OCI-LY1 (cell line): Measurements from ENCODE around the gene TMEM132A.

Experiments
- H2AFZ ChIP-seq: fragments of 200-600 bp; sonication (generic), shearing (Covaris generic); 2 replicates; pipeline ENCODE4 v1.6.0; 2014; ENCODE audit warnings: antibody characterized with exemption, mild to moderate bottlenecking, low read length
- H3F3A ChIP-seq: fragments of 200-600 bp; sonication (generic), shearing (Covaris generic); 2 replicates; pipeline ENCODE4 v1.6.0; 2014; ENCODE audit warnings: mild to moderate bottlenecking, antibody characterized with exemption, low read length, moderate library complexity; ENCODE audit not compliant: insufficient read depth
- H3K27ac ChIP-seq: fragments of 200-600 bp; sonication (generic); 2 replicates; pipeline ENCODE4 v1.5.1; 2014; ENCODE audit warnings: low read length, mixed run types, mild to moderate bottlenecking, low read depth; ENCODE audit not compliant: poor library complexity, severe bottlenecking
- H3K27me3 ChIP-seq: fragments of 200-600 bp; sonication (generic); 2 replicates; pipeline ENCODE4 v1.6.0; 2014; ENCODE audit warnings: antibody characterized with exemption, mild to moderate bottlenecking, low read length, moderate library complexity; ENCODE audit not compliant: insufficient read depth
- H3K36me3 ChIP-seq: fragments of 200-600 bp; sonication (generic); 2 replicates; pipeline ENCODE4 v1.6.1; 2014; ENCODE audit warnings: mild to moderate bottlenecking, antibody characterized with exemption, low read length, moderate library complexity, mixed read lengths; ENCODE audit not compliant: insufficient read depth
- H3K4me1 ChIP-seq: fragments of 200-600 bp; sonication (generic); 2 replicates; pipeline ENCODE4 v1.5.1; 2014; ENCODE audit warnings: mild to moderate bottlenecking, low read length, moderate library complexity; ENCODE audit not compliant: insufficient read depth, severe bottlenecking
- H3K4me2 ChIP-seq: fragments of 200-600 bp; sonication (generic), shearing (Covaris generic); 2 replicates; pipeline ENCODE4 v1.6.1; 2014; ENCODE audit warnings: low read length
- H3K4me3 ChIP-seq: fragments of 200-600 bp; sonication (generic); 2 replicates; pipeline ENCODE4 v1.5.1; 2014; ENCODE audit warnings: low read length, low read depth, mild to moderate bottlenecking, mixed read lengths; ENCODE audit not compliant: poor library complexity, severe bottlenecking
- H3K79me2 ChIP-seq: fragments of 200-600 bp; shearing (Covaris generic); 2 replicates; pipeline ENCODE4 v1.6.1; 2016; ENCODE audit warnings: mixed run types, low read length, mixed read lengths; ENCODE audit not compliant: insufficient read depth
- H3K9ac ChIP-seq: fragments of 200-600 bp; sonication (generic), shearing (Covaris generic); 2 replicates; pipeline ENCODE4 v1.6.1; 2014; ENCODE audit warnings: mild to moderate bottlenecking, low read length, mixed read lengths
- H3K9me2 ChIP-seq: fragments of 200-600 bp; sonication (generic), shearing (Covaris generic); 2 replicates; pipeline ENCODE4 v1.6.1; 2014; ENCODE audit warnings: low read depth, mild to moderate bottlenecking, low read length, mixed read lengths
- H3K9me3 ChIP-seq: fragments of 200-600 bp; shearing (Covaris generic); 2 replicates; pipeline ENCODE4 v1.6.1; 2014; ENCODE audit warnings: low read length, mixed read lengths
- H4K20me1 ChIP-seq: fragments of 200-600 bp; sonication (generic), shearing (Covaris generic); 2 replicates; pipeline ENCODE4 v1.6.0; 2016; ENCODE audit warnings: mild to moderate bottlenecking, low read length; ENCODE audit not compliant: insufficient read depth
- EZH2 ChIP-seq: fragments of 200-600 bp; sonication (generic), shearing (Covaris generic); IDR thresholded peaks from 2 replicates; pipeline ENCODE4 v1.8.0; 2017; ENCODE audit warnings: borderline replicate concordance, mixed run types, mild to moderate bottlenecking, antibody characterized with exemption, low read length, moderate library complexity, mixed read lengths
- TF ChIP-seq, protein P1 (sequence below): fragments of 200-600 bp; sonication (generic), shearing (Covaris generic); IDR thresholded peaks from 2 replicates; pipeline ENCODE4 v1.5.1; 2017; ENCODE audit warnings: mild to moderate bottlenecking, antibody characterized with exemption, low read length, moderate library complexity, mixed read lengths

The TMEM132A gene

DNA sequence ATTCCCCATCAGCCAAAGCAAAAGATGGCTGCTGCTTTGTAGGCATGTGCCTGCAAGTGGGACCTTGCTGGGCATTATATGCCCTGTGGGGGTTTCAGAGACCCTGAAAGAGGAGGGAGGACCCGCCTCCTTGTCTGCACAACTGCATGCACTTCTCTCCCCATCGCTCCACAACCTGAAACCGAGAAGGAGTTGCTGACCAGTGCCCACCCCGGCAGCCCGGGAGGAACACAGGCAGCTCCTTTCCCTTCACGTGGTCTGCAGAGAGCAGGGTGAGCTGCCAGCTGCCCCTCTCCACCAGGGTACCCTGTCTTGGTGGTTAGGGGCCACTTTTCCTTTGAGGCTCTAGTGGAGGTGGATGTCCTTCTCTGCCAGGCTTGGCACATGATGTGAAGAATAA is 1.4 kb upstream of the TMEM132A start:
- no peaks in the 10 kb centered on the region for H3K9me3 ChIP-seq

DNA sequence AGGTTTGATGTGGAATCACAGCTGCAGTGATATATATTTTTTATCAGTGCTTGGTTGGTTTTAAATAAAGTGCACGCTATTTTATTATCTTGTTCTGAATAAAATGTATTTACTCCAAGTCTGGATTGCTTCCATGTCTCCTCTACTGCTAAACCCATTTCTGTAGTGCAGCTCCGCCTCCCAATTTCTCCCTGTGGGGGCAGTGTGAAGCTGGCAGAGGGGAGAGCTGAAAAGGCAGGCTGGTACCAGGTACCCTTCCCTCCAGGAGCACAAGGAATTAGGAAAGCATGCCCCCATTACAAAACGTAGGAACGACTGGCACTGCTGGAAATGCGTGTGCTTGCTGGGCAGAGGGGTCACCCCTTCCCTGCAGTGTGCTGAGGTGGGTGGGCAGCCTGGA is 934 bp upstream of the TMEM132A start:
- Histone ChIP-seq H4K20me1 (no peaks in the 10 kb centered on the region), H3K27ac (no peak overlapping the region), H3K4me3 (no peak overlapping the region), H2AFZ (no peak overlapping the region), H3K79me2 (no peaks in the 10 kb centered on the region), H3K4me2 (no peak overlapping the region), H3K9ac (no peak overlapping the region), H3K9me3 (no peaks in the 10 kb centered on the region), H3K36me3 (peaks cover 50% of the 10 kb centered on the region), H3K9me2 (no peaks in the 10 kb centered on the region), H3K27me3 (0 out of 2 replicates have a peak, but pooled peaks cover 4% of the 10 kb centered on the region), H3F3A (no peaks in the 10 kb centered on the region), H3K4me1 (peaks cover 23% of the 10 kb centered on the region)
- TF ChIP-seq EZH2: no peak
- TF ChIP-seq, protein P1, sequence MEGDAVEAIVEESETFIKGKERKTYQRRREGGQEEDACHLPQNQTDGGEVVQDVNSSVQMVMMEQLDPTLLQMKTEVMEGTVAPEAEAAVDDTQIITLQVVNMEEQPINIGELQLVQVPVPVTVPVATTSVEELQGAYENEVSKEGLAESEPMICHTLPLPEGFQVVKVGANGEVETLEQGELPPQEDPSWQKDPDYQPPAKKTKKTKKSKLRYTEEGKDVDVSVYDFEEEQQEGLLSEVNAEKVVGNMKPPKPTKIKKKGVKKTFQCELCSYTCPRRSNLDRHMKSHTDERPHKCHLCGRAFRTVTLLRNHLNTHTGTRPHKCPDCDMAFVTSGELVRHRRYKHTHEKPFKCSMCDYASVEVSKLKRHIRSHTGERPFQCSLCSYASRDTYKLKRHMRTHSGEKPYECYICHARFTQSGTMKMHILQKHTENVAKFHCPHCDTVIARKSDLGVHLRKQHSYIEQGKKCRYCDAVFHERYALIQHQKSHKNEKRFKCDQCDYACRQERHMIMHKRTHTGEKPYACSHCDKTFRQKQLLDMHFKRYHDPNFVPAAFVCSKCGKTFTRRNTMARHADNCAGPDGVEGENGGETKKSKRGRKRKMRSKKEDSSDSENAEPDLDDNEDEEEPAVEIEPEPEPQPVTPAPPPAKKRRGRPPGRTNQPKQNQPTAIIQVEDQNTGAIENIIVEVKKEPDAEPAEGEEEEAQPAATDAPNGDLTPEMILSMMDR: no peak

More for the DNA sequence above, 1.4 kb upstream of the TMEM132A start:
- no peak overlapping the region for H2AFZ ChIP-seq
- no peak overlapping the region for H3K4me3 ChIP-seq
- H4K20me1 ChIP-seq: no peaks in the 10 kb centered on the region
- H3K9me2 ChIP-seq: no peaks in the 10 kb centered on the region
- no peak overlapping the region for H3K4me2 ChIP-seq
- peaks cover 23% of the 10 kb centered on the region for H3K4me1 ChIP-seq
- no peak overlapping the region for H3K27ac ChIP-seq
- no peaks in the 10 kb centered on the region for H3F3A ChIP-seq
- TF ChIP-seq EZH2: no peak
- TF ChIP-seq, protein P1: no peak
- no peaks in the 10 kb centered on the region for H3K79me2 ChIP-seq
- H3K27me3 ChIP-seq: 0 out of 2 replicates have a peak, but pooled peaks cover 4% of the 10 kb centered on the region
- peaks cover 50% of the 10 kb centered on the region for H3K36me3 ChIP-seq
- H3K9ac ChIP-seq: no peak overlapping the region

DNA sequence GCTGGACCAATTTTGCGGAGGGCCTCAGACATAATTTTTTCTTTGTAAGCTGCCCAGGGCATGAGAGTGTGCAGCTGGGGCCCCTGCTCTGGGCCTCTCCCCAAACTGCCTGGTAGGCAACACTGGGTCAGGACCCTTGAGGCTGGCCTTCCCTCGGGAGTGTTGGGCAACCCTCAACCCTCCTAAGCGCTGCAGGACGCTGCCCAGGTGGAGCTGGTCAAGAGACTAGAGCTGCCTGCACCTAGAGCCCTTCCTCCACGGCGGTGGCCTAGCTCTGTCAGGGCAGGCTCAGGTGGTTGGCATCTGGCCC is 505 bp upstream of the TMEM132A start:
- H3K4me2 ChIP-seq: peak overlapping the region; percentile 59
- no peaks in the 10 kb centered on the region for H3K79me2 ChIP-seq
- H4K20me1 ChIP-seq: no peaks in the 10 kb centered on the region
- 0 out of 2 replicates have a peak, but pooled peaks cover 4% of the 10 kb centered on the region for H3K27me3 ChIP-seq
- H3K36me3 ChIP-seq: peaks cover 50% of the 10 kb centered on the region
- no peak for TF ChIP-seq EZH2
- TF ChIP-seq, protein P1: no peak
- H3K9me2 ChIP-seq: no peaks in the 10 kb centered on the region
- H3K9ac ChIP-seq: no peak overlapping the region; the same call in 1 of the 2 replicates
- H3K4me3 ChIP-seq: peak overlapping the region; percentile 53
- H2AFZ ChIP-seq: no peak overlapping the region
- peaks cover 21% of the 10 kb centered on the region for H3K4me1 ChIP-seq
- H3F3A ChIP-seq: no peaks in the 10 kb centered on the region
- no peak overlapping the region for H3K27ac ChIP-seq
- H3K9me3 ChIP-seq: no peaks in the 10 kb centered on the region
